Fibroblast of lung (primary cell): ENCODE measurements around the gene UBA1. TPM values are rescaled to one million over a fixed set of nuclear protein-coding genes. Genes with fewer than 3 reads are reported as not detected.

Source experiments
- DNase-seq, 2 donors: peaks; one replicate each; pipeline versions ENCODE4 v3.0.0 to v3.0.0-alpha.2; 2010; ENCODE audit warnings: low read depth in 2 of 2
- H2AFZ ChIP-seq: 2 replicates; pipeline ENCODE4 v1.5.1; 2012; ENCODE audit warnings: low read length, control low read depth, inconsistent platforms
- H3K27ac ChIP-seq: 2 replicates; pipeline ENCODE4 v1.5.1; 2011; ENCODE audit warnings: low read length, control low read depth; ENCODE audit not compliant: insufficient read depth
- H3K27me3 ChIP-seq: 2 replicates; pipeline ENCODE4 v1.5.1; 2011; ENCODE audit warnings: mild to moderate bottlenecking, low read length; ENCODE audit not compliant: control insufficient read depth, insufficient read depth
- H3K36me3 ChIP-seq: 2 replicates; pipeline ENCODE4 v1.5.1; 2011; ENCODE audit warnings: low read length; ENCODE audit not compliant: control insufficient read depth, insufficient read depth
- H3K4me1 ChIP-seq: 2 replicates; pipeline ENCODE4 v1.5.1; 2011; ENCODE audit warnings: low read length; ENCODE audit not compliant: control insufficient read depth, insufficient read depth; ENCODE audit errors: extremely low read depth
- H3K4me2 ChIP-seq: 2 replicates; pipeline ENCODE4 v1.5.1; 2011; ENCODE audit warnings: low read length, control low read depth; ENCODE audit not compliant: insufficient read depth; ENCODE audit errors: extremely low read depth
- H3K4me3 ChIP-seq, 4 experiments: fragments of 200-600 bp in 1 of 4; sonication (generic) in 1 of 4; replicated peaks in 1 of 4; 2 replicates each; pipeline ENCODE4 v1.5.1; 2011 to 2016; ENCODE audit warnings: low read length in 4 of 4, low read depth in 3 of 4, mild to moderate bottlenecking in 3 of 4, control low read depth in 2 of 4, inconsistent platforms in 1 of 4, mixed read lengths in 1 of 4; ENCODE audit not compliant: insufficient read depth in 1 of 4; ENCODE audit errors: control extremely low read depth in 1 of 4
- H3K79me2 ChIP-seq: 2 replicates; pipeline ENCODE4 v1.5.1; 2012; ENCODE audit warnings: mild to moderate bottlenecking, low read length, inconsistent platforms; ENCODE audit not compliant: control insufficient read depth, insufficient read depth
- H3K9ac ChIP-seq: 2 replicates; pipeline ENCODE4 v1.5.1; 2011; ENCODE audit warnings: mild to moderate bottlenecking, low read length, control low read depth; ENCODE audit not compliant: insufficient read depth
- H3K9me3 ChIP-seq: 2 replicates; pipeline ENCODE4 v1.5.1; 2012; ENCODE audit warnings: low read depth, low read length; ENCODE audit not compliant: control insufficient read depth, insufficient read depth
- H4K20me1 ChIP-seq: 2 replicates; pipeline ENCODE4 v1.5.1; 2011; ENCODE audit warnings: low read length; ENCODE audit not compliant: control insufficient read depth, insufficient read depth; ENCODE audit errors: extremely low read depth
- CTCF ChIP-seq, 2 donors: IDR thresholded peaks in 1 of 2; conservative IDR thresholded peaks in 1 of 2; 1 replicate in 1 of 2; 2 replicates in 1 of 2; pipeline ENCODE4 v1.5.1; 2011 to 2012; ENCODE audit warnings: low read length in 2 of 2, control low read depth in 1 of 2, inconsistent platforms in 1 of 2, low read depth in 1 of 2, mild to moderate bottlenecking in 1 of 2
- EZH2 ChIP-seq: IDR thresholded peaks from 2 replicates; pipeline ENCODE4 v1.5.1; 2012; ENCODE audit warnings: low read length, control low read depth, mild to moderate bottlenecking; ENCODE audit errors: missing control alignments
- polyA plus RNA-seq, 2 donors: library from polyadenylated mRNA; depleted of rRNA in 1 of 2; stranded (reverse) in 1 of 2; unstranded in 1 of 2; fragments of >200 nt; gene quantifications; 2 replicates each; pipeline ENCODE4 v1.2.1, GENCODE V29; 2011 to 2012; ENCODE audit warnings: missing spikeins in 1 of 2
- total RNA-seq: library from RNA; depleted of rRNA; stranded (reverse); fragments of >200 nt; gene quantifications from 2 replicates; pipeline ENCODE4 v1.2.1, GENCODE V29; 2014

UBA1 gene
- total and polyA plus RNA-seq, 2 donors (not counting 1 experiment from before 2014, with no cell fraction given), result 135 to 158 TPM

DNA sequence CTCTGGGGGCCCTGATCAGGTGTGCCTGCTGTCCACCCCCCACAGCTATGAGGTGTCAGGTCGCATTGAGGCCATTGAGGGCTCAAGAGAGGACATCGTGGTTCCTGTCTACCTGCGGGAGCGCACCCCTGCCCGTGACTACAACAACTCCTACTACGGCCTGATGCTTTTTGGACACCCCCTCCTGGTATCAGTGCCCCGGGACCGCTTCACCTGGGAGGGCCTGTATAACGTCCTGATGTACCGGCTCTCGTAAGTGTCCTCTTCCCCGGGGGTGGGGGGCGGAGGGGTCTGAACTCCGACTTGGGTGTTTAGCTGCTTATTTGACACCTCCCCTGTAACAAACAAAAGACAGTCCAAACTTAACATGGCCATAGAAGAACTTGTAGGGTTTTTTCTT is 49.7 kb downstream of the UBA1 start:
- peaks cover 7% of the 10 kb centered on the region for H3K36me3 ChIP-seq
- H3K9me3 ChIP-seq, result no peaks in the 10 kb centered on the region
- peaks cover 2% of the 10 kb centered on the region for H3K79me2 ChIP-seq
- H3K27ac ChIP-seq, result no peak overlapping the region
- TF ChIP-seq CTCF (conservative IDR thresholded peaks at IDR 0.05 in 1 of 2, IDR thresholded peaks at IDR 0.05 in 1 of 2; ENCODE audit: low read depth in 1 of 2, low read length in 2 of 2), result no peak
- no peak for TF ChIP-seq EZH2
- no peaks in the 10 kb centered on the region for H4K20me1 ChIP-seq
- no peaks in the 10 kb centered on the region for H3K27me3 ChIP-seq
- H2AFZ ChIP-seq, result no peak overlapping the region
- H3K4me3 ChIP-seq, result no peak overlapping the region
- H3K4me2 ChIP-seq, result no peak overlapping the region
- H3K4me1 ChIP-seq, result no peaks in the 10 kb centered on the region
- no peak for DNase-seq
- no peak overlapping the region for H3K9ac ChIP-seq

DNA sequence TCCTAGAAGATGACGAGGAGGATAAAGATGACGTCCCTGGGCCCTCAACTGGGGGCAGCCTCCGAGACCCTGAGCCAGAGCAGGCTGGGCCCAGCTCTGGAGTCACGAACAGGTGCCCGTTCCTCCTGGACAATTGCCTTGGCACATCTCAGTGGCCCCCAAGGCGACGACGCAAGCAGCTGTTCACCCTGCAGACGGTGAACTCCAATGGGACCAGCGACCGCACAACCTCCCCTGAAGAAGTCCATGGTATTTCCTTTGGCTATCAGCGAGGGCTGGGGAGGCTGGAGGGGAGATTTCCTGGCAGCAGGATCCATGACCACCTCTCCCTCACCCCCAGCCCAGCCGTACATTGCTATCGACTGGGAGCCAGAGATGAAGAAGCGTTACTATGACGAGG is 51.0 kb downstream of the UBA1 start:
- no peak for DNase-seq
- Histone ChIP-seq H3K27me3 (no peaks in the 10 kb centered on the region), H3K27ac (no peak overlapping the region), H3K4me3 (no peak overlapping the region), H3K9ac (no peak overlapping the region), H3K4me1 (no peaks in the 10 kb centered on the region), H3K79me2 (no peaks in the 10 kb centered on the region), H3K36me3 (peaks cover 7% of the 10 kb centered on the region), H3K9me3 (no peaks in the 10 kb centered on the region), H3K4me2 (no peak overlapping the region), H4K20me1 (no peaks in the 10 kb centered on the region), H2AFZ (no peak overlapping the region)
- TF ChIP-seq CTCF (conservative IDR thresholded peaks at IDR 0.05 in 1 of 2, IDR thresholded peaks at IDR 0.05 in 1 of 2; ENCODE audit: low read depth in 1 of 2, low read length in 2 of 2) (no peak), EZH2 (no peak)

DNA sequence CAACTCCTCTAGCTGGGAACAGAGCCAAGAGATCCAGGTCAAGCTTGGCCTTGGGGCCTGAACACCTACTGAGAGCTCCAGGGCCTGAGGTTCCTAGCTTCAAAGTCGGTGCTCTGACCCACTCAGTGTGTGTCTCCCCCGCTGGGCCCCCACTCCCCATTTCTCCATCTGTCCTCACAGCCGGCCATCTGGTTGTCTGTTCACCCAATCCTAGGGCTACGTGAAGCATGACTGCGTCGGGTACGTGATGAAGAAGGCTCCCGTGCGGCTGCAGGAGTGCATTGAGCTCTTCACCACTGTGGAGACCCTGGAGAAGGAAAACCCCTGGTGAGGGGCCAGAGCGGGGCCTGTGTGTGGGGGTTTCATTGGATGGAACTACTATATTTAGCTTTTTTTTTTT is 51.5 kb downstream of the UBA1 start:
- H3K36me3 ChIP-seq, result peaks cover 5% of the 10 kb centered on the region
- no peak overlapping the region for H2AFZ ChIP-seq
- no peaks in the 10 kb centered on the region for H3K4me1 ChIP-seq
- no peaks in the 10 kb centered on the region for H3K79me2 ChIP-seq
- H3K27me3 ChIP-seq, result no peaks in the 10 kb centered on the region
- no peaks in the 10 kb centered on the region for H4K20me1 ChIP-seq
- no peak overlapping the region for H3K4me3 ChIP-seq
- no peak for DNase-seq
- no peaks in the 10 kb centered on the region for H3K9me3 ChIP-seq
- no peak overlapping the region for H3K27ac ChIP-seq
- H3K4me2 ChIP-seq, result no peak overlapping the region
- no peak overlapping the region for H3K9ac ChIP-seq
- TF ChIP-seq EZH2, result no peak
- TF ChIP-seq CTCF (conservative IDR thresholded peaks at IDR 0.05 in 1 of 2, IDR thresholded peaks at IDR 0.05 in 1 of 2; ENCODE audit: low read depth in 1 of 2, low read length in 2 of 2), result no peak
